Amniotic stem cell (primary cell): ENCODE measurements around the gene CNTN5.
"Not testable (repeated sequence)": the region's sequence is repeated elsewhere in the genome, so short reads cannot be mapped to it uniquely, and the experiment has no call there.

Source experiments
- DNase-seq: peaks from one replicate; lab custom pipeline; 2025; lab: John Stamatoyannopoulos, UW

The CNTN5 gene

GRCh38 chr11:99766811-99767210 lies 746.1 kb downstream of the CNTN5 start:
- no peak for DNase-seq

DNA sequence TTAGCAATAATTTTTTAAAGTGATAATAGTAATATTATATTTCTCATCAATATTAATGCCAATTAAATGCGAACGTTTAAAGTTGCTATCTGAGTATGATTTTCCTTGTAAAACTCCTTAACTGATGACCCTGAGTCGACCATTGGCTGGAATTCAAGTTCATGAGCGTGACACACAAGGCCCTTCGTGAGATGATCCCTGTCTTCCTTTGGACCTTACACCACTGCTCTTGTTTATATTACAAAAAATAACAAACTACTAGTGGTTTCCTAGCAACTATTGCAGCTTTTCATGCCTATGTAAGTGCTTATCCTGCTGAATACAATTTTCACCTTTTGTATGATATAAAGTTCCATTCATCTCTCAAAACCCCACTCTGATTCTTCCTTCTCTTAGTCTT lies 752.9 kb downstream of the CNTN5 start:
- DNase-seq, result no peak

GRCh38 chr11:99781074-99781473 lies 760.3 kb downstream of the CNTN5 start:
- no peak for DNase-seq

DNA sequence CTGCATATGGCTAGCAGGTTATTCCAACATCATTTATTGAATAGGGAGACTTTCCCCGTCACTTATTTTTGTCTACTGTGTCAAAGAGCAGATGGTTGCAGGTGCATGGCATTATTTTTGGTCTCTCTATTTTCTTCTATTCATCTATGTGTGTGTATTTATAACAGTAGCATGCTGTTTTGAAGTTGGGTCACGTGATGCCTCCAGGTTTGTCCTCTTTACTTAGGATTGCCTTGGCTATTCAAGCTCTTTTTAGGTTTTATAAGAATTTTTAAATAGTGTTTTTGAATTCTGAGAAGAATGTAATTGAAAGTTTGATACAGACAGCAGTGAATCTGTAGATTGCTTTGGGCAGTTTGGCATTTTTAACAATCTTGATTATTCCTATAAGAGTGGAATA lies 770.6 kb downstream of the CNTN5 start:
- no peak for DNase-seq

- DNase-seq, result no peak
Observed at GRCh38 chr11:99795999-99796398, 775.2 kb downstream of the CNTN5 start.

DNA sequence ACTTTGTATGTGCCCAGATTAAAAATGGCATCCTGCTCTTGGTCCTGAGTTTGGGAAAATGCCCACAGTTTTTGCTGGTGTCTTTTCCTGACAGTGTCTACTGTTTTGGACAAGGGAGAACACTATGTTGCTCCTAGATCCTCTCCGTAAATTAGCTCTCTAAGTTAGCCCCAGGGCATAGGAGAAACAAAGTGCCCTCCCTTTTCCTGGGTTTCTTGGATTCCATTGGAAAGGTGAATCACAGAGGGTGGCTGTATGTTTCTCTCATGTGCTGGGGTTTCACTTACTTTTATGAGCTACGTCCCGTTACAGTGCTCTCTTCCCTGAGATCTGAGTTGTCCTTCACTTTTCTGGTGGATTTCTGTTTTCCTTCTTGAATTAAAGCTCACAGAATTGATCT lies 782.8 kb downstream of the CNTN5 start:
- DNase-seq, result no peak

DNA sequence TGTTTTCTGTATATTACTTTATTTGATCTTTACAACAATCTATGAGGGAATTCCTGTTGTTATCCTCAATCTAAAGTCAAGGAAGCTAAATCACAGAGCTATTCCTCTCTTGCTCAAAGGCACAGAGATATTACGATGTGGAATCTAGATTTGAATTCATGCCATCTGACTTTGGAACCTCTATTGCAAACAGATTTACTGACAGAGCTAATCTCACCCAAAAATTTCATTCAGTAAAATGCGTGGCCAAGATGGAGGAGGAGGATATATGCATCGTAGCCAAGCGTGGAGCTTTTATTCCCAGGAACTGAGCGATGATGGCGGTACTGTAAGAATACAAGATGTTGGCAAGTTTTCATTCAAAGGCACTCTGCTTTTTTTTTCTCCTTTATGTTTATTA lies 791.8 kb downstream of the CNTN5 start:
- no peak for DNase-seq

- no peak for DNase-seq
Observed at GRCh38 chr11:99814021-99814420, 793.3 kb downstream of the CNTN5 start.

- DNase-seq, result no peak
Observed at GRCh38 chr11:99814738-99815137, 794.0 kb downstream of the CNTN5 start.

DNA sequence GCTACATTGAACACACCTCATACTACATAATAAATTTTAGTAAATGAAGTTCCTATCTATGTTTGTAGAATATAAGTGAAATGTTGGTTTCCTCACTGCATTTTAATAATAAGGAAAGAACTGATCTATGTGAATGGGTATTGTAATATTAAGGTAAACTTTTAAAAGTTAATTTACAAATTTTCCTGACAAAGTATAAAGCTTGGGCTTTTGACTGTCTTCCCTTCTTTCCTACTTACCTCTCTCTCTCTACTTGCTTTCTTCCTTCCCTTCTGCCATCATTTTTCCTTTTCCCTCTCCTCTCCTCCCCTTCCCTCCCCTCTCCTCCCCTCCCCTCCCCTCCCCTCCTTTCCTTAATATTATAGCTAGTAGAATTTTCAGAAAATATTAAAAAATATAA lies 798.2 kb downstream of the CNTN5 start:
- no peak for DNase-seq

GRCh38 chr11:99822846-99823565 lies 802.3 kb downstream of the CNTN5 start:
- no peak for DNase-seq

- DNase-seq, result not testable (repeated sequence)
Observed at GRCh38 chr11:99836739-99837138, 816.0 kb downstream of the CNTN5 start.

GRCh38 chr11:99841885-99842284 lies 821.1 kb downstream of the CNTN5 start:
- DNase-seq, result no peak

- no peak for DNase-seq
Observed at GRCh38 chr11:99865951-99866350, 845.2 kb downstream of the CNTN5 start.

GRCh38 chr11:99881610-99882009 lies 860.9 kb downstream of the CNTN5 start:
- no peak for DNase-seq

- no peak for DNase-seq
Observed at GRCh38 chr11:99884750-99885149, 864.0 kb downstream of the CNTN5 start.

DNA sequence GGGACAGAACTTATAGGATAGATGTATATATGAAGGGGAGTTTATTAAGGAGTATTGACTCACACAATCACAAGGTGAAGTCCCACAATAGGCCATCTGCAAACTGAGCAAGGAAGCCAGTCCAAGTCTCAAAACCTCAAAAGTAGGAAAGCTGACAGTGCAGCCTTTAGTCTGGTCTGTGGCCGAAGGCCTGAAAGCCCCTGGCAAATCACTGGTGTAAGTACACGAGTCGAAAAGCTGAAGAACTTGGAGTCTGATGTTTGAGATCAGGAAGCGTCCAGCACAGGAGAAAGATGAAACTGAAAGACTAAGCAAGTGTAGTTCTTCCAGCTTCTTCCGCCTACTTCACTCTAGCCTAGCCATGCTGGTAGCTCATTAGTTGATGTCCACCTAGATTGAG lies 866.7 kb downstream of the CNTN5 start:
- DNase-seq, result no peak

- no peak for DNase-seq
Observed at GRCh38 chr11:99893811-99894210, 873.1 kb downstream of the CNTN5 start.

- DNase-seq, result no peak
Observed at GRCh38 chr11:99901175-99901574, 880.4 kb downstream of the CNTN5 start.

- no peak for DNase-seq
Observed at GRCh38 chr11:99911116-99911515, 890.4 kb downstream of the CNTN5 start.

- no peak for DNase-seq
Observed at GRCh38 chr11:99916078-99916477, 895.3 kb downstream of the CNTN5 start.

- DNase-seq, result no peak
Observed at GRCh38 chr11:99918761-99919160, 898.0 kb downstream of the CNTN5 start.

- DNase-seq, result no peak
Observed at GRCh38 chr11:99920956-99921355, 900.2 kb downstream of the CNTN5 start.

DNA sequence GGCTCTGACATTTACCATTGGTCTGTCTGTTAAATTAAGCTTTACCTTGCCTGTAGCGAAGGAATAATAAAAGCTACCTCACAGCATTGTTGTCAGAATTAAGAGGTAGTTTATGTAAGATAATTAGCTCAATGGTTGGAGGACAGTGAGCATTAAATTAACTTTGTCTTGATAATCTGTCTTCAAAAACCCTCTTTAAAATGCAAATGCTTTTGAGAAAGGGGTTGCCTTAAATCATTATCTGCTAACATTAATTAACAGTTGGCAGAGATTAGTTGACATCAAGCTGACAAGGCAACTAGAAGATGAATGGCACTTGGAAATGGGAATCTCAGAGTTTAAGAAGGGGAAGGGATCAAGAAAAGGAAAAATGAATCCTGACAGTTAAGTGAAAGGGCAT lies 905.2 kb downstream of the CNTN5 start:
- DNase-seq, result no peak
